Activated CD8-positive, alpha-beta memory T cell treated with anti-CD3 and anti-CD28 coated beads for 24 hours (primary cell): ENCODE results near the gene NDRG4.

Source experiments
- DNase-seq: peaks from one replicate; pipeline ENCODE4 v3.0.0-alpha.2; 2020

Gene NDRG4

DNA sequence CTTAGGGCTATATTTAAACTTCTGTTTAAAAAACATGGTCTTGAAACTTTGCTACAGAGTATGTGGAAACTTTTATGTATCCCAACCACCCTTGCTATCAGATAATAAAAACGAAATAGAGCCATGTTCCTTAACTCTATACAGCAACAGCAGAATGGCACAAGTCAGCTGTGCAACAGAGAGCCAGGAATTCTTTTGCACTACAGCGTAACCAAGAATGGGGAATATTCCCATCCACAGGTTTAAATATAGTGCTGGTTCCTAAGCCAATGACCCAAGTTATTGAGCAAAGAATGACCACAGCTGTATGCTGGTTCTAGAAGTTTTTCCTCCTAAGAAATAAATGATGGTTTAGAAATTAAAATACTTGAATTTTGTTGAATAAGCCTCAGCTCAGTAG, 48.4 kb downstream of the NDRG4 start:
- DNase-seq, result no peak

DNA sequence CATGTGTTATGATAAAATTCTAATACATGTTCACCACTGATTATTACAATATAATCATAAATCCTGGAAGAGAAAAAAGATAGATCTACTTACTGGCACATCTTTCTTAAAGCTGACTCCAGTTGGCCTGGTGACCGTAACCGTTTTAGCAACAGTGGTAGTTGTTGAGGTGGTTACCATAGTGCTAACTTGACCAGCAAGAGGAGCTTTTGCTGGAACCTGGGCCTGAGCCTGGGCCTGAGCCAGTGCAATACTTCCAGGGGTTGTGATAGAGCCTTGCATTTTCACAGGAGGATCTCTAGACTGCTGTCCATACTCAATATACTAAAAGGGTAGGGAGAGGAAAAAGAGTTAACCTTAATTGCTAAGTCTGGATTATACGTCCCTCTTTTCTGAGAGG, 51.6 kb downstream of the NDRG4 start:
- DNase-seq, result no peak

DNA sequence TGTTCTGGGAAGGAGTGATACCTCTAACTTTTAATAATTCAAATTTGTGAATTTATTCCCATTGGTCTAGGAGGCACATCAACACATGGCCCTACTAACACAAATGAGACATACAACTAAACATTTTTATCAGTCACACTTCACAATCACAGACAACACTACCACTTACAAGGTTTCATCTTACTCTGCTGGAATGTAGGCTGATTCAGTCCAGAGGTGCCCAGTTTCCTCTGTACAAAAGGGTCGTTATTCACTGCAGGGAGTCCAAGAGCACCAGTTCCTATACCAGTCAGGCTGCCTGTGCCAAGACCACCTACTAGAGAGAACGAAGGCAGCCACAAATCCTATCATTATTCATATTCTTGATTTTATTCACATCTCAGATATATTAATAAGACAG, 56.7 kb downstream of the NDRG4 start:
- no peak for DNase-seq
